GM18499 (cell line): ENCODE data around the gene LAMTOR4.

ENCODE experiments used
- ATAC-seq: cut with Tn5 transposase; IDR thresholded peaks from one replicate; pipeline ENCODE4 v1.9.1; 2021; ENCODE audit warnings: moderate number of reproducible peaks; ENCODE audit not compliant: insufficient read depth, unreplicated experiment

Gene LAMTOR4

DNA sequence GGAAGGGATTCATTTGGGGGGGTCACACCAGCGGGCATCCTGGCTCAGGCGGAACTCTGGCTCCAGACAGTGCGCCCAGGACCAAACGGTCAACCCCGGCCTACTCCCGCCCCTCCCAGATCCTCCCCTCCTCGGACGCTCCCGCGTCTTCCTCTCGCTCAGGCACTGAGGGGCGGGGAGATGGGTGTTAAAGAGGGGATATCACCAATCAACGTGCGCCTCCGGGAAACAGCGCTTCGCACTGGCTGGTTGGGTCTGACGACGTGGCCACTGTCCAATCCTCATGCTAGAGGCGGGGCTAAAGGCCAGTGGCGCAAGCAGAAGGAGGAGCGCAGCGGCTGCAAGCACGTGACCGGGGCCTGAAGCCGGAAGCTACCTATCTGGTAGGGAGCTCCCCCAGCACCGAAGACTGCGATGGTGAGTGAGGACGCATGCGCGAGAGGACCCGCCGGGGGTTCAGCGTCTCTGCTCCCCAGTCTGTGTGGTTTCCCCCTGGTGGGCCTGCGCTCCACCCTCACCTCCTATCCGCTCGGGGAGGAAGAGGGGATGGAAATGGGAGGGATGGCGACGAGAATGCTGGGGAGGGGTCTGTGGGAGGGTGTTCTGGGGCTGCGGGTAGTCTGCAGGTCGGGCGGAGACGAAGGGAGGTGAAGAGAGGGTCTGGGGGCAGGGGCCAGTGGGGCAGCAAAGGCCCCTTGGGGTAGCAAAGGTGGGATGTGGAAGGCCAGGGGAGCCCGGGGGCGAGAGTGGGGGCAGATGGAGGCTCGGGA is at the start of gene LAMTOR4:
TSS of gene LAMTOR4 (plus strand) at position 360 of the 770 bp plus-strand sequence. CDS start at position 415, 55 bp downstream.
- ATAC-seq, result peak; percentile 97

DNA sequence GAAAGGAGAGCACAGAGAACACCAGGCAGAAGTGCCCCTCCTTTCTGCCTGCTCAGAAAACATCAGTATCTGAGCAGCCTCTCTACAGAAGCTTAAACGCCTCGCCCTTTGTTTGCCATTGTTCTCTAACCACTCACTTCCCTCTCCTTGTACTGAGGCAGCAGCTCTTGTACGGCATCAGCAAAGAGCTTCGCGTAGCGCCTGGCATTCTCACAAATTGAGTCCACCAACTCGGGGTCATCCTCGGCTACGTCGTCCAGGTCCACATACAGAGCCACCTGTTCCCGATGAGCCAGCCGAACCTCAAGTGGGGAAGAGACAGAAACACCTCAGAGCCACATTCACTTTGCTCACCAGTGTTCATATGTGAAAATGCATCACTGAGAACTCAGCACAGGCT is 49.3 kb upstream of the LAMTOR4 start:
- no peak for ATAC-seq

DNA sequence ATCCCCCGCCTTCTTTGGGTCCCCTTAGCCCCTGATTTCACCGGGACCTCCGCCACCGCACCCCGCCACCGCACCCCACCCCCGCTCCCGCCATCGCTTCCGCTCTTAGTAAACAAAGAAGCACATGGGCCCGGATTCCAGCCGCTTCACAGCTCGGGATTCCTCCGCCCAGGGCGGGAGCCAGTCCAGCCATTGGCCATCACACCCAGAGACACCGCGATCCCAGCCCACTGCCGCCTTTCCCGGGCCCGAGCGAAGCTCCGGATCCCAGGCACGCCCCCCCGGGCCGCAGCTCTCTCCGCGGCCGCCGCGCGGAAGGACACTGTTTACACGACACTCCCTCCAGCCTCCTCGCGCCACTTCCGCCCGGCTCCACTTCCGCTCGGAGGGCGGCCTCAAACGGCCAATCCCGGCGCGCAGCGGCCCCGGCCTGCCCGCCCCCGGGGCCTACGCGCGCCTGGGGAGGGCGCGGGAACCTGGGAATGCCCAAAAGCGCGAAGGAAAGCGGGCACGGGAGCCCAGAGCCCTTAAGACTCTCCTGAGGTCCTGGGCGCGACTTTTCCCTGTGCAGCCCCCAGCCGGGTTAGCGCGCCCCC is 48.2 kb upstream of the LAMTOR4 start:
- ATAC-seq, result peak; percentile 37

DNA sequence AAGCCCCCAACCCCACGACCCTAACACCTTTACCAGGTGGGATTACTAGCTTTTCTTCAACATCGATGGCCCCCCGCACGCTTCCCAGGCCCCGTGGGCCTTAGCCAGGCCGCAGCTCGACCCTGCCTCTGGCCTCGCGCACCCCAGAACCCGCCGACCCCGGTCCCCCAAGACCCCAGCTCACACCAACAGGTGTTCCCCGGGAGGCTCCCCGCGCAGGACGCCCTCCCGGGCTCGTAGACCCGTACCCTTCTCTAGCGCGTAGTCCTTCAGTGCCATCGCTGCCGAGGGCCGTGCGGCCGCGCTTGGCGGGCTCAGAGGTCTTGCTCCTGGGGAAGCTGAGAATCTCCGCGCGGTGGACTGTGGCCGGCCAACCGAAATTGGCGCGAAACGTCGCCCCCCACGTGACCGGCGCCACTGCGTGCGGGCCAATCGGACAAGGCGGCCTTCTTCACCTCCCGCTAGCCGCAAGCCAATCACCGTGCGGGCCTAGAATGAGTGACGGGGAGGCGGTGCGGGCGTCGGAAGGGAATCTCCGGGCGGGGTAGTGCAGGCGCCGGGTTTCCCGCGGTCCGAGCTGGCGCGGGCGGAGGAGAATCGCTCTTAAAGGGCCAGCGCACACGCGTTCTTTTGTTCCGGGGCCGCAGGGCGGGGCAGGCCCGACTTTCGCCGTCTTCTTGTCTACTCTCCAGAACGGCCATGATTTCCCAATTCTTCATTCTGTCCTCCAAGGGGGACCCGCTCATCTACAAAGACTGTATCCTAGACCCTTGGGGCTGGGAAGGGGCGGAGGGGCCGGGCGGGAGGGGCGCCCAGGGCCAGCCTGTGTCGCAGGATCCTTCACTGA is 47.5 kb upstream of the LAMTOR4 start, which contains the start of the genes AP4M1 and MCM7:
TSS of gene AP4M1 (plus strand) at position 628 of the 847 bp plus-strand sequence. CDS start at position 700, 72 bp downstream.
TSS of gene MCM7 (minus strand) at position 382 of the 847 bp plus-strand sequence. CDS start at position 279, 103 bp downstream.
- peak; percentile 49 for ATAC-seq

DNA sequence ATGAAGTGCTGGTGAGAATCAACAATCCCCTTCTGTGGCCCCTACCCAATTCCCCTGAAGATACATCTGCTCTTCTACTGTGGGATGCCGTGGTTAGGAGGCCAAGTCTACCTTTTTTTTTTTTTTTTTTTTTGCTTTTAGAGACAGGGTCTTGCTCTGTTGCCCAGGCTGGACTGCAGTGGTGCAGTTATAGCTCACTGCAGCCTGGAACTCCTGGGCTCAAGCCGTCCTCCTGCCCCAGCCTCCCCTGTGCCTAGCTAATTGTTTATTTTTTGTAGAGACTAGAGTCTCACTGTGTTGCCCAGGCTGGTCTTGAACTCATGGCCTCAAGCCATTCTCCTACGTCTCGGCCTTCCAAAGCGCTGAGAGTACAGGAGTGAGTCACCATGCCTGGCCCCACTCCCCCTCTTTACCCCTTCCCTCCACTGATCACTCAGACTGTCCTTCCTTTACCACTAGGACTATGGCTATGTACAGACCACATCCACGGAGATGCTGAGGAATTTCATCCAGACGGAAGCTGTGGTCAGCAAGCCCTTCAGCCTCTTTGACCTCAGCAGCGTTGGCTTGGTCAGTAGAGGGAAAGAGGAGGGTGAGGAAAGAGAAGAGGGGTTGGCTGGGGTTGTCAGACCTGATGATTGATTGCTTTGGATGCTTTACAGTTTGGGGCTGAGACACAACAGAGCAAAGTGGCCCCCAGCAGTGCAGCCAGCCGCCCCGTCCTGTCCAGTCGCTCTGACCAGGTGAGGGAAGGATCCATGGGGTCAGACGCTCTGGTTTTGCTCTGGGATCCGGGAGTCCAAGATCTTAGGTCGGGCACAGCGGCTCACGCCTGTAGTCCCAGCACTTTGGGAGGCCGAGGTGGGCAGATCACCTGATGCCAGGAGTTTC is 45.5 kb upstream of the LAMTOR4 start:
- no peak for ATAC-seq

DNA sequence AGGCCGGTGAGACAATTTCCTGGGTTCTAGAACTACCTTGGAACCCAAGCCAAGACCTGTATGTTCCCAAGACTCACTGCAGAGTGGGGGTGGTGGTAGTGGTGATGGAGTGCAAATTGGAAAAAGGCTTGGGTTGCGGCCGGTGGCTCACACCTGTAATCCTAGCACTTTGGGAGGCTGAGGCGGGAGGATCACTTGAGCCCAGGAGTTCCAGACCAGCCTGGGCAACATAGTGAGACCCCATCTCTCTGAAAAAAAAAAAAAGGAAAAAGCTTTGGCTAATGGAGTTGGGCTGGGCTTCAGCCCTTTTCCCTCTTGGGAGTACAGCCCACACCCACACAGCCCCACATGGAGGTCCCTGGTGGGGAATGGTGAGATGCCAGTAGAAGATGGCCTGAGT is 43.2 kb upstream of the LAMTOR4 start:
- no peak for ATAC-seq

DNA sequence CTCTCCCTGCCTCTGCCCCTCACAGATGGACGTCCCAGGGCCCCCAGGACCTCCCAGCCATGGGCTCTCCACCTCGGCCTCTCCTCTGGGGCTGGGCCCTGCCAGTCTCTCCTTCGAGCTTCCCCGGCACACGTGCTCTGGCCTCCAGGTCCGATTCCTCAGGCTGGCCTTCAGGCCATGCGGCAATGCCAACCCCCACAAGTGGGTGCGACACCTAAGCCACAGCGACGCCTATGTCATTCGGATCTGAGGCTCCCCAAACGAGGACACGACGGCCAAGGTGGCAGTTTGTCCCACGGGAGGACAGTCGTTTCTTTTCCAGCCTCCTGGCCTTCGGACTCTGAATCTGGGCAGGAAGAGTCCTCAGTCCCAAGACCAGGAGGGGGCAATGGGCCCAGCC is 42.1 kb upstream of the LAMTOR4 start:
- no peak for ATAC-seq

DNA sequence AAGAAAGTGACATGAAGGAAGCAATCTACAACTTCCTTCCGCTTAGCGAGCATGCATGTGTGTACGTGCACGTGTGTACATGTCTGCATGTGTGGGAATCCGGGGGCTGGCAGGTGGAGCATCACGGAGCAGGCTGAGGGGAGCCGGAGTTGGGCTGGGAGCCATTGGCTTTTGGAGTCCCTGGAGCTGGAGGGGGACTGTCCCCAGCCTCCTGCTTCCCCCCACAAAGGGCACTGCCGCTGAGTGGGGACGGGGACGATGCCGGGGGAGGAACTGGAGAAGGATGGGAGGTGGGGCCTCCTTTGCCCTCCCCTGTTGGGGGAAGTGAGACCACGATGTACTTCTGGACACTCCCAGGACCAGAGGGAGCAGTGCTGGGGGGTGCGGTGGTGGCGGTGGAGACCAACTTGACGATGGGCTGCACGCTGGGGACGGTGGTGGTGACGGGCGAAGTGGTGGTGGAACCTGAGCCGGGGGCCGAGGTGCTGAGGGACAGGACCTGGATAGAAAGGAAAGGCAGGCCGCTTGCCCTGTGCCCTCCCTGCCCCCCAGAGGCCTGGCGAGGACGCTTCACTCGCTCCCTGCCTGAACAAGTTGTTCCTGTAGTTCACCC is 41.5 kb upstream of the LAMTOR4 start:
- no peak for ATAC-seq

DNA sequence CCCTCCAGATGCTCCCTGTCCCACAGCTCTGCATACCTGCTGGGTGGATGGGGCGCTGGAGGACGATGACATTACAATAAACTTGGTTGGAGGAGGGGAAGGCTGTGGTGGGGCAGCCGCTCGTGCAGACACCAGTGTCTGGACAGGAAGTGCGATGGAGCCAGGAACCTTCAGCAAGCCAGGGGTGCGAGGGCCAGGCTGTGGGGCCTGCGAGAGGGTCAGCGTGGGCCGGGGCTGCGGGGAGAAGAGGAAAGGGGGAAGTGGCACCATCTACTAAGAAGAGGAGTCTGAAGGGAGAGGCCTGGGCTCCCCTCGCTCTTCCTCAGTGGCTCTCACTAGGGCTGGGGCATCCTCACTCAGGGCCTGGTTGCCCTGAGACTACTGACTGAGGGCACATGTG is 40.8 kb upstream of the LAMTOR4 start:
- no peak for ATAC-seq

DNA sequence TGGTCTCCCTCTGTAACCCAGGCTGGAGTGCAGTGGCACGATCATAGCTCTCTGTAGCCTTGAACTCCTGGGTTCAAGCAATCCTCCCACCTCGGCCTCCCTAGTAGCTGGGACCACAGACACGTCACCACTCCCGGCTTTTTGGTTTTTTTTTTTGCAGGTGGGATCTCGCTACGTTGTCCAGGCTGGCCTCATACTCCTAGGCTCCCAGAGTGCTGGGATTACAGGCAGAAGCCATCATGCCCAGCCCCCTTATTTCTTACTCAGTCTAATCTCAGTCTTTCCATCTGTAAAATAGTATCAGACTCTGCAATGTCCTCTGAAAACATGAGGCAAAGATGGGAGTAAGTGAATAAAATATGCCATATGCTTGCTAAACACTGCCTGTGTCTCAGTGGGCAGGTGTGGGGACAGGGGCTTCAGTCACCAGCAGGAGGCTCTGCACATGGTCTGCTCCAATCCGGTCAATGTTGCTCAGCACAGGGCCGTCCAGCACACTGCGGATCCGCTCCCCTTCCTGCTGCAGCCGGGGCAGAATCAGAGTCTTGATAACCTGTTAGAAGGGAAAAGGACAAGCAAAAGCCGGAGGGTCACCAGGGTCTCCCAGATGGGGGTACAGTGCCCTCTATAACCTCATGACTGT is 39.1 kb upstream of the LAMTOR4 start:
- ATAC-seq, result no peak

DNA sequence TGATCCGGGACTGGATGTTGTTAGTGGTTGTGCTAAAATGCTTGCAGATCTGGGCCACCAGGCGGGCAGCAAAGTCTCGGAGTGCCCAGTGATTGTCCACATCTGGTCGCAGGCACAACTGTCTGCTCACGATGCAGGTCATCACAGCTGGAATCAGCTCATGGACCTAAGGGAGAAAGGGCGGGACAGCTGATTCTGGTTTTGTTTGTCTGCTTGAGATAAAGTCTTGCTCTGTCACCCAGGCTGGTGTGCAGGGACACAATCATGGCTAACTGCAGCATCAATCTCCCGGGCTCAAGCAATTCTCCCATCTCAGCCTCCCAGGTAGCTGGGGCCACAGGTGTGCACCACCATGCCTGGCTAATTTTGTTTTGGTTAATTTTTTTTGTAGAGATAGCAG is 37.6 kb upstream of the LAMTOR4 start:
- ATAC-seq, result no peak

DNA sequence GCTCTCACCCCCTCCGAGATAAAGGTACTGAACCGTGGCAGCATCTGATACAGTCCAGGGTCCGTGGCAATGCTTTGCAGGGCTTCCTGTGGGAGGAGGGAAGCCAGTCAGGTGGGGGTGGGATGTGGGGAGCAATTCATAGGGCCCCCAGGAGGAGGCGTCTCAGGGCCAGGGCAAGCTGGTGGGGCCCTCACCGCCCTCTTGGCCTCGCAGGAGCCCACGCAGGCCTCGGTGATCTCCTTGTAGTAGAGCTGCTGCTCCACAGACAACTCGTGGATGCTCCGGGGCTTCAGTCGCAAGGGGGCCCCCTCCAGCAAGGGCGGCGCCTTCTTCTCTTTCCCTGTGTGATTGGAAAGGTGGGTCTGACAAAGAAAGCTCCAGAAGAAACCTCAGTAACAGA is 36.8 kb upstream of the LAMTOR4 start:
- ATAC-seq, result no peak

DNA sequence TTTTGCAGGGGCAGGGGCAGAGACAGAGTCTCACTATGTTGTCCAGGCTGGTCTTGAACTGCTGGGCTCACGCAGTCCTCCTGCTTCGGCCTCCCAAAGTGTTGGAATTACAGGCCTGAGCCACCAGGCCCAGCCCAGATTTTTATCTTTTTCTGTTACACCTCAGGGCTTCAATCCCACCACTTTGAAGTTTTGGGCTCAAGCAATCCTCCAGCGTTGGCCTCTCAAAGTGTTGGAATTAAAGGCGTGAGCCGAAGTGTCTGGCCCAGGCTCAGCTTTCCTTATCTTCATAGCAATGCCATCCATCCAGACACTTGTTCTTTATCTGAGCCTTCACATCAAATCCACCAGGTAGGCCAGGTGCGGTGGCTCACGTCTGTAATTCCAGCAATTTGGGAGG is 33.7 kb upstream of the LAMTOR4 start:
- no peak for ATAC-seq

DNA sequence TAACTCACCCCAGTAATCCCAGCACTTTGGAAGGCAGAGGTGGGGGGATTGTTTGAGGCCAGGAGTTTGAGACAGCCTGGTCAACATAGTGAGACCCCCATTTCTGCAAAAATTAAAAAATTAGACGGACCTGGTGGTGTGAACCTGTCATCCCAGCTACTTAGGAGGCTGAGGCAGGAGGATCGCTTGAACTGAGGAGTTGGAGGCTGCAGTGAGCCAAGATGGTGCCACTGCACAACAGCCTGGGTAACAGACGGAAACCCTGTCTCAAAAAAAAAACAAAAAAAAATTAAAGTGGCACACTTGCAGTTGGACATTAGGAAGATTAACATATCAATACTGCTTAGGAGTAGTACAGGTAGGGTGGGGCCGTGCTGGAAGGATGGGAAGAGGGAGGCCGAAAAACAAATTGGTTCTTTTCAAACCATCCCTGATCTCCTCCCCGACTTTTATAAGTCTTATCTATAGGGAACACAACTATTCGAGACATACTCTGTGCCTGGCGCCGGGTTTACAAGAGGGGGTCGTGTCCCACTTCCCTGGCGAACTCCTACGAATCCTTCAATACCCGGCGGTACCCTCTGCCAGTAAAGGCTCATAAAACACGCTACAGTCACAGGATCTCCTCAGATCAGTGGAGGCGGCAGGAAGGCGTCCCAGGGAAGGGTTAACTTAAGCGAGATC is 30.2 kb upstream of the LAMTOR4 start:
- ATAC-seq, result no peak

DNA sequence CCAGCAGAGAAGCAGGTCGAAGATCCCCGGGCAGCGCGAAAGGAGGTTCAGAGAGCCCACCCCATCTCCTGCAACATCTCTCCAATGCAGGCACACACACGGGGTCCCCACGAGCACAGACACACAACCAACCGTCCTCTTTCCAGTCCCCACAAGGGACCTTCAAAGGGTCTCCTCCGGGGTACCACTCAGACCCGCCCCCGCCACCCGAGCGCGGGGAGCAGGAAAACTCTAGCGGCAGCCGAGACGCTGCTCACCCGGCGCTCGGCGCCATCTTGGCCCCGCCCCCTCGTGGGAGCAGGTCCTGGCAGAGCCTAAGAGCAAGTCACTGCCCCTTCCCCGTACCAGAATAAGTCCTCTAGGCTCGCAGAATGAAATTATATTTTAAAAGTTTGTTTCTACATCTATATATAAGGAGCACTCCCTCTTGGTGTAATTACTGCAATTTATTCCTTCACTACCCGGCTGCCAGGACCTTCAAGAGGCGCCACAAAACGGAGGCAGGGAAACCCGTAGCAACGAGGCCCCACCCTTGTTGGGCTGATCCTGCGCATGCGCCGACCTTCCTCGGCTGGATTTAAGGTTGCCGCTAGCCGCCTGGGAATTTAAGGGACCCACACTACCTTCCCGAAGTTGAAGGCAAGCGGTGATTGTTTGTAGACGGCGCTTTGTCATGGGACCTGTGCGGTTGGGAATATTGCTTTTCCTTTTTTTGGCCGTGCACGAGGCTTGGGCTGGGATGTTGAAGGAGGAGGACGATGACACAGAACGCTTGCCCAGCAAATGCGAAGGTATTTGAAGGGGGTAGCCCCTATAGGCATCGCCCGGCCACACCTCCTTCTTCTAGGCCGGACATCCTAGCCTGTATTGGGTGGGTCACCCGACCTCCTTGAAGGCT is 29.4 kb upstream of the LAMTOR4 start, which contains the start of the genes CNPY4 and TAF6:
TSS of gene CNPY4 (plus strand) at position 563 of the 898 bp plus-strand sequence. CDS start at position 674, 111 bp downstream.
TSS of gene TAF6 (minus strand) at position 287 of the 898 bp plus-strand sequence. CDS start 5,149 bp downstream, outside the sequence.
- peak; percentile 72 for ATAC-seq

DNA sequence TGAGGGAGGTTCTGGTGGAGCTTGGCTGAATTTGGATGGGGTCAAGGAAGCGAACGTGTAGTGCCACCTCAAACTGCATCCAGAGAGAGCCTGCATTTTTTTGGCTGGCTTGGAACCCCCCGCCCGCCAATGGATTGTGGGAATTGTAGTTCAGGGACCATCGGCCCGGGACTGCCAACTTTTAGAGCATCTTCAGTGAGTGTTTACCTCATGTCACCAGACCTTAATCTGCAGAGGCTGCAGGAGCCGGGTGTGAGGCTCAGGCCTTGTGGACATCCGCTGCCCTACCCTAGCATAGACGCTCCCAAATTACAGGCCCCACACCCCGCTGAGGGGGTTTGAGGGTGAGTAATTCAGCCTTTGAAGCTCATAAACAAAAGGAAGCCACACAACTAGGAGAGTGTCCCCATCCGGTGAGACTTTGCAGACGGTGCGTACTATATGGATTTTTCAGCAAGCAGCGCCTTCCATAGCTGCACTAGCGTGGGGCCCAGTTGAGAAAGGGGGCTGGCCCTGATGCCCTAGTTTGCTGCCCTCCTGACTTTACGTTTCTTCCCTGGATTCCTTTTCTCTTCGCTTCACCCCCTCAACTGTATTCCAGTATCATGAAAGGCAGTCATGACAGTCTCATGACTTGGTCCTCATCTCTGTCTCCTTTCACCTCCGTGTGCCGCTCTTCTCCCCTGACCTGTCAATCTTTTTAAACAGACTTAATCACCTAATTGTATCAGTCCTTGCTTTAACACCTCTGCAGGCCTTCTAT is 28.6 kb upstream of the LAMTOR4 start:
- ATAC-seq, result peak; percentile 21

DNA sequence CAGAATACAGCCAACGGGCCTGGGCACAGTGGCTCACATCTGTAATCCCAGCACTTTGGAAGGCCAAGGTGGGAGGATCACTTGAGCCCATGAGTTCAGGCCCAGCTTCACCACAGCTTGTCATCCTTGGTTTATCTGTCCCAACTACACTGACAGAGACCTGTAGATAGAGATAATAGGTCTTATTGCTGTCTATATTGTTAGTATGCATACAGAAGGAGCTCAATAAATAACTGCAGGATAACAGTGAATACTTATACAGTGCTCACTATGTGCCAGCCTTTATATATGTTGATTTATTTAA is 28.0 kb upstream of the LAMTOR4 start:
- ATAC-seq, result no peak
